HL-60 (cell line): ENCODE measurements around the gene TTC28.

Source experiments
- GABPA ChIP-seq: IDR thresholded peaks from 2 replicates; pipeline ENCODE4 v1.6.1; 2012; ENCODE audit warnings: low read depth
- POLR2AphosphoS5 ChIP-seq: IDR thresholded peaks from 2 replicates; pipeline ENCODE4 v1.6.1; 2012; ENCODE audit warnings: low read depth
- REST ChIP-seq: IDR thresholded peaks from 2 replicates; pipeline ENCODE4 v1.6.1; 2012; ENCODE audit warnings: low read depth; ENCODE audit not compliant: insufficient replicate concordance
- SPI1 ChIP-seq: IDR thresholded peaks from 2 replicates; pipeline ENCODE4 v1.6.1; 2012; ENCODE audit warnings: low read depth, mild to moderate bottlenecking, borderline replicate concordance
- TF ChIP-seq, protein P1 (sequence below): IDR thresholded peaks from one replicate; pipeline ENCODE4 v1.5.1; 2011; ENCODE audit warnings: low read length, control low read depth, inconsistent platforms; ENCODE audit not compliant: insufficient read depth

DNA sequence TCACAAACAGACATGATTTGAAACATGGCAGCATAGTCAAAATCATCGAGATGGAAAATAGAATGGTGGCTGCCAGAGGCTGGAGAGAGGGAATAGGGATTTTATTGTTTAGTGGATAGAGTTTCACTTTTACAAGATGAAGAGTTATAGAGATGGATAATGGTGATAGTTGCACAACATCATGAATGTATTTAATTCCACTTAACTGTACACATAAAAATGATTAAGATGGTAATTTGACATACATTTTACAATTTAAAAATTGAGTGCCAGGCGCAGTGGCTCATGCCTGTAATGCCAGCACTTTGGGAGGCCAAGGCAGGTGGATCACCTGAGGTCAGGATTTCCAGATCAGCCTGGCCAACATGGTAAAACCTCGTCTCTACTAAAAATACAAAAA, 21.2 kb downstream of the TTC28 start:
- TF ChIP-seq, protein P1, sequence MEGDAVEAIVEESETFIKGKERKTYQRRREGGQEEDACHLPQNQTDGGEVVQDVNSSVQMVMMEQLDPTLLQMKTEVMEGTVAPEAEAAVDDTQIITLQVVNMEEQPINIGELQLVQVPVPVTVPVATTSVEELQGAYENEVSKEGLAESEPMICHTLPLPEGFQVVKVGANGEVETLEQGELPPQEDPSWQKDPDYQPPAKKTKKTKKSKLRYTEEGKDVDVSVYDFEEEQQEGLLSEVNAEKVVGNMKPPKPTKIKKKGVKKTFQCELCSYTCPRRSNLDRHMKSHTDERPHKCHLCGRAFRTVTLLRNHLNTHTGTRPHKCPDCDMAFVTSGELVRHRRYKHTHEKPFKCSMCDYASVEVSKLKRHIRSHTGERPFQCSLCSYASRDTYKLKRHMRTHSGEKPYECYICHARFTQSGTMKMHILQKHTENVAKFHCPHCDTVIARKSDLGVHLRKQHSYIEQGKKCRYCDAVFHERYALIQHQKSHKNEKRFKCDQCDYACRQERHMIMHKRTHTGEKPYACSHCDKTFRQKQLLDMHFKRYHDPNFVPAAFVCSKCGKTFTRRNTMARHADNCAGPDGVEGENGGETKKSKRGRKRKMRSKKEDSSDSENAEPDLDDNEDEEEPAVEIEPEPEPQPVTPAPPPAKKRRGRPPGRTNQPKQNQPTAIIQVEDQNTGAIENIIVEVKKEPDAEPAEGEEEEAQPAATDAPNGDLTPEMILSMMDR: no peak
- TF ChIP-seq GABPA (no peak), POLR2AphosphoS5 (no peak), REST (no peak), SPI1 (no peak)
